Cardiac muscle cell (in vitro differentiated cells and primary cell): ENCODE measurements around the gene ADRA2A. TPM values are rescaled to one million over a fixed set of nuclear protein-coding genes. Genes with fewer than 3 reads are reported as not detected.

Experiments
- DNase-seq, 2 donors: peaks; one replicate each; pipeline versions ENCODE4 v3.0.0 to v3.0.0-alpha.2; 2010 to 2017; ENCODE audit warnings: low read depth in 1 of 2, low spot score in 1 of 2
- H3K27ac ChIP-seq: fragments of 200-600 bp; sonication (generic); 2 replicates; pipeline ENCODE4 v1.5.1; 2016
- H3K27me3 ChIP-seq: fragments of 200-600 bp; sonication (generic); 2 replicates; pipeline ENCODE4 v1.6.0; 2016; ENCODE audit warnings: control low read depth
- H3K36me3 ChIP-seq: fragments of 200-600 bp; sonication (generic); 2 replicates; pipeline ENCODE4 v1.5.1; 2016; ENCODE audit warnings: control low read depth
- H3K4me1 ChIP-seq: fragments of 200-600 bp; sonication (generic); 2 replicates; pipeline ENCODE4 v1.8.1; 2017; ENCODE audit warnings: low read depth, mild to moderate bottlenecking, mixed run types
- H3K4me3 ChIP-seq: fragments of 200-600 bp; sonication (generic); 2 replicates; pipeline ENCODE4 v1.5.1; 2016; ENCODE audit warnings: mild to moderate bottlenecking
- H3K9me3 ChIP-seq: fragments of 200-600 bp; sonication (generic); 2 replicates; pipeline ENCODE4 v1.5.1; 2017; ENCODE audit warnings: low read depth, mild to moderate bottlenecking, control low read depth
- polyA plus RNA-seq: library from polyadenylated mRNA; unstranded; fragments of >200 nt; fragmentation: Nextera tagmentation; extraction: Ambion mirVana; gene quantifications from 2 replicates; pipeline ENCODE4 v1.2.1, GENCODE V29; 2016
- total RNA-seq: library from RNA; depleted of rRNA; stranded (reverse); fragments of >200 nt; gene quantifications from 2 replicates; pipeline ENCODE4 v1.2.3, GENCODE V29; 2016
- TF ChIP-seq, protein P1 (sequence below): IDR thresholded peaks from 2 replicates; pipeline ENCODE4 v1.5.1; 2012; ENCODE audit warnings: low read depth, mild to moderate bottlenecking, low read length

The ADRA2A gene
- total and polyA plus RNA-seq, 2 experiments from 2014 or later = 0.24 TPM; not detected in 1

DNA sequence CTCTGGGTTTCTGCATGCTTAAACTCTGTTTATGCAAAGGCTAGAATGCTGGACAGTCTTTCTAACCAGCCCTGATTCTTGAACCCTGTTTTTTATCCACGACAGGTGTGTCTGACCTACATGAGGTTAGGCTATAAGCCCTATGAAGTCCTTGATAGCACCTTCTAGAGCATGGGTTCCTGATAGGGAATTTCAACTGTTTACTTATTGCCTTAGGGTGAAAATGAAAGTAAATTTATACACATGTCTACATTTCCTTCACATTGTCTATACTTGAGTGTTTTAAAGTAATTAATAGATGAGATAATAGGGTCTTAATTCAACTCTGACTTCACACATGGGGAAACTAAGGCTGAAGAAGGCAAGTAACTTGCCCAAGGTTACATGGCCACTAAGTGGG, 35.5 kb downstream of the ADRA2A start:
- DNase-seq = no peak
- Histone ChIP-seq H3K9me3 (no peaks in the 10 kb centered on the region), H3K36me3 (no peaks in the 10 kb centered on the region), H3K27me3 (no peaks in the 10 kb centered on the region), H3K4me3 (no peak overlapping the region), H3K27ac (no peak overlapping the region), H3K4me1 (no peaks in the 10 kb centered on the region)
- TF ChIP-seq, protein P1, sequence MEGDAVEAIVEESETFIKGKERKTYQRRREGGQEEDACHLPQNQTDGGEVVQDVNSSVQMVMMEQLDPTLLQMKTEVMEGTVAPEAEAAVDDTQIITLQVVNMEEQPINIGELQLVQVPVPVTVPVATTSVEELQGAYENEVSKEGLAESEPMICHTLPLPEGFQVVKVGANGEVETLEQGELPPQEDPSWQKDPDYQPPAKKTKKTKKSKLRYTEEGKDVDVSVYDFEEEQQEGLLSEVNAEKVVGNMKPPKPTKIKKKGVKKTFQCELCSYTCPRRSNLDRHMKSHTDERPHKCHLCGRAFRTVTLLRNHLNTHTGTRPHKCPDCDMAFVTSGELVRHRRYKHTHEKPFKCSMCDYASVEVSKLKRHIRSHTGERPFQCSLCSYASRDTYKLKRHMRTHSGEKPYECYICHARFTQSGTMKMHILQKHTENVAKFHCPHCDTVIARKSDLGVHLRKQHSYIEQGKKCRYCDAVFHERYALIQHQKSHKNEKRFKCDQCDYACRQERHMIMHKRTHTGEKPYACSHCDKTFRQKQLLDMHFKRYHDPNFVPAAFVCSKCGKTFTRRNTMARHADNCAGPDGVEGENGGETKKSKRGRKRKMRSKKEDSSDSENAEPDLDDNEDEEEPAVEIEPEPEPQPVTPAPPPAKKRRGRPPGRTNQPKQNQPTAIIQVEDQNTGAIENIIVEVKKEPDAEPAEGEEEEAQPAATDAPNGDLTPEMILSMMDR = no peak

DNA sequence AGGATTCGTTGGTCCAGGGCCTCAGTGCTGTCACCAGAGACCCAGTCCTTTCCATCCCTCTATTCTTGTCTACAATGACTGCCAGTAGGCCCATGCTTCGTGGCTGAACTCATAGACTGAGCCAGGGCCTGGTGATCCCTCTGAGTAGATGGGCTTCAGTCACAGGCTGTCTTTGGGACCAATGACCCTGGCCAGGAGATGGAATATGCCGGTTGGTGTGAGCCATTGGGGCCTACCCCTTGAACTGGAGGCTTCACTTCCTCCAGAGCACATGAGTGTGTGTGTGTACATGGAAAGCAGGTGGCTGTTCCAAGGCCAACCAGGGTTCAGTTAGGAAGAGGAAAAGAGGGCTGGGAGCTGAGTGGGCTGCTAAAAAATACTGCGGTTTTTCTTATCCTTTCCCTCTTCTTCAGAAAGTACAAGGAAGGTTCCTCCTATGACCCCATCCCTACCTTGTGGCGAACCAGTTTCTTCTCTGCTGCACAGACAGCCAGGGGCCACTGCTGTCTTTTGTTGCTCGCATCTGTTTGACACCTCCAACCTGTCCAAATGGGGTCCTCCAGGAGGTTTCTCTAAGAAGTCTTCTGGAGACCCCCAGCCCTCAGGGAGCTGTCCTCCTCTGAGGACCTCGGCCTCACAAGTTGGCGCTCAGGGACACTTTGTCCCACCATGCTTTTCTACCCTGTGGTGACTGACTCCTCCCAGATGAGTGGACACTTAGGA, 36.6 kb downstream of the ADRA2A start:
- no peak for DNase-seq
- no peaks in the 10 kb centered on the region for H3K36me3 ChIP-seq
- H3K4me1 ChIP-seq = no peaks in the 10 kb centered on the region
- H3K27me3 ChIP-seq = no peaks in the 10 kb centered on the region
- H3K27ac ChIP-seq = no peak overlapping the region
- no peak overlapping the region for H3K4me3 ChIP-seq
- no peaks in the 10 kb centered on the region for H3K9me3 ChIP-seq
- TF ChIP-seq, protein P1 = no peak

DNA sequence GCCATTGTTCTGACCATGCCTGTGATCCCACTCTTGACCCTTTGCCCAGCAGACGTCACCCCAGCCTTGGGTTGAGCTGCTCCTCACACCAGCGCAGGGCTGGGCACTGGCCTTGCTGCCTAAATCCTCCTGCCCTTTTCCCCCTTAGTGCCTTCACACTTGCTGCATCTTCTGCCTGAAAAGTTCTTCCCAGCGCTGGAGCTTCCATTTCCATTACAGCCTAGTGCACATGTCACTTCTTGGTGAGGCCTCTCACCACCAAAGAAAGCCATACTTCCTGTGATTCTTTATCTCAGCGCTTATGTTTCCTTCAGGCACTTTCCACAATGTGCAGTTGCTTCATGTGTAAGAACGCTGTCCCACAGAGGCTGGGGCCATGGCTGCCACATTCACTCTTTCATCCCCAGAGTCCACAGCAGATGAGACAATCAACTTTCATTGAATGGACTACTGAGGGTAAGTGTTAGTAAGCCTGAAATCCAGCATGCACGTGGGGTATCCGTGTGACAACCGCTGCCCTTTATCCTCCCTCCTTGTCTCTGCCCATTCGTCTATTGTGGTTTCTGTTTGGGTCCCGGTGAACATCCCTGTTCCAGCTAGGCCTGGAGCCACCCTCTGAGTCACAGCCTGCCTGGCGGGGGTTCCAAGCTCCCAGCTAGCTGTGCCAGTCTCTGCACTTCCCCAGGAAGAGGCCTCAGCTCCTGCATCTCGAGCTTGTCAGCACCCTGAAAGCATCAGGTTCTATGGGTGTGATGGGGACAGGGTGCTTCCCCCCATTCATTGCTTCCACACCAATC, 37.3 kb downstream of the ADRA2A start:
- Histone ChIP-seq H3K27me3 (no peaks in the 10 kb centered on the region), H3K36me3 (no peaks in the 10 kb centered on the region), H3K4me1 (no peaks in the 10 kb centered on the region), H3K27ac (no peak overlapping the region), H3K9me3 (no peaks in the 10 kb centered on the region), H3K4me3 (no peak overlapping the region)
- DNase-seq = no peak
- TF ChIP-seq, protein P1 = no peak

DNA sequence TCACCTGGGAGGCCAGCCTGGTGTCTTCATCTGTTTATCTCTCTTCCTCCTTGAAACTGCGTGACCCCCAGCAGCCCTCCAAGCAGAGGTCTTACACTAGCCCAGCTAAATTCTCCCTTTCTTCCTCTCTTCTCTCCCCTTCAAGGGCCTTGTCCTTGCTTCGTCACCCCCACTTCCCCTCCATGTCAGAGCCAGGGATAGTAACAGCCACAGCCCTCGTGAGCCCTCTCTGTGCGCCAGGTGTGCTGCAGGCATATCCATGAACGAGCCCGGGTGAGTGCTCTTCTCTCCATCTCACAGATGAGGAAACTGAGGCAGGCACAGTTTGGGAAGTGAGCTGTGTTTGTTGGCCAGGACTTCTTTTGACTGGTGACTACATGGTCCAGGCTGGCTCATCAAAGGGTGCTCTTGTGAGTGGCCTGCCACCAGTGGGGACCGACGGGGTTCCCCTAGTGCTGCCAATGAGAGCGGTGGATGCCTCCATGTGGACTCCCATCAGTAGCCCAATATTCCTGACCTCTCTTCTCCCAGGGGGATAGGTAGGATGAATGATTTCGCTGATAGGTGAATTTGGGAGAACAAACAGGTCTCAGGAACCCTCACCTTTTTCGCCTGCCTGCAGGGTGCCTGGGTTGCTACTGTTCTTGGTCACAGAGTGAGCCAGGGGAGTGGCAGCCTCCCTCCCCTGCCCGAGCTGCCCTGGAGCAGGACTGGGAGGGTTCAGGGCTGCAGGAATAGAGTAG, 38.1 kb downstream of the ADRA2A start:
- Histone ChIP-seq H3K27me3 (no peaks in the 10 kb centered on the region), H3K4me1 (no peaks in the 10 kb centered on the region), H3K36me3 (no peaks in the 10 kb centered on the region), H3K4me3 (no peak overlapping the region), H3K9me3 (no peaks in the 10 kb centered on the region), H3K27ac (no peak overlapping the region)
- TF ChIP-seq, protein P1 = no peak
- no peak for DNase-seq

DNA sequence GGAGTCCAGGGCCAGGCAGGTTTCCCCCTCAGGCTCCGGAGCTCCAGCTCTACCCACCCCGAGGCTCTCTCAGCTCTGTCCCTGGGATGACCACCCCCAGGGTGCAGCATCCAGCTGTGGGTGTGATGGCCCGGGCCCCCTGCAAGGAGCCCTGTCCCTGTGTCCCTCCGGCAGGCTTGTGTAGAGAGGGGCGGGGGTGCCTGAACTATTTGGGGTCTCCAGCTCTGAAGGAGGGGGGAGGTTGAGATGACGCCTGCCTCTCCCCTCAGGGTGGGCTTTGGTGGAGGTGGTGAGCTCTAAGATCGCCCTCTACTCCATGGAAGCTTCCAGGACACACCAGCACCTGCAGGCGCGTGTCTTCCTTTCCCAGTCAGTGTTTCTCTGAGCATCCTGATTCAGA, 39.4 kb downstream of the ADRA2A start:
- no peaks in the 10 kb centered on the region for H3K4me1 ChIP-seq
- no peak for DNase-seq
- no peak overlapping the region for H3K4me3 ChIP-seq
- no peaks in the 10 kb centered on the region for H3K27me3 ChIP-seq
- H3K36me3 ChIP-seq = no peaks in the 10 kb centered on the region
- no peaks in the 10 kb centered on the region for H3K9me3 ChIP-seq
- TF ChIP-seq, protein P1 = no peak
- no peak overlapping the region for H3K27ac ChIP-seq
